GM12891 (cell line): ENCODE data around the gene SLC22A4.

Experiments
- PAX5 ChIP-seq: IDR thresholded peaks from 2 replicates; pipeline ENCODE4 v1.6.1; 2011; ENCODE audit warnings: low read length, moderate library complexity, mild to moderate bottlenecking; ENCODE audit not compliant: insufficient read depth, severe bottlenecking
- POLR2A ChIP-seq: IDR thresholded peaks from 2 replicates; pipeline ENCODE4 v1.6.1; 2011; ENCODE audit warnings: low read depth, low read length, control low read depth
- TAF1 ChIP-seq: IDR thresholded peaks from 2 replicates; pipeline ENCODE4 v1.6.1; 2011; ENCODE audit warnings: low read depth, low read length, control low read depth

- TF ChIP-seq POLR2A (no peak), TAF1 (no peak), PAX5 (no peak)
Measured at GRCh38 chr5:132376694-132377641, 82.8 kb downstream of the SLC22A4 start.
